NT2/D1 (cell line): ENCODE measurements around the gene RIPOR2.

Source experiments
- DNase-seq: peaks from one replicate; pipeline ENCODE4 v3.0.0-alpha.2; 2011; ENCODE audit warnings: low read depth, low spot score
- H3K27me3 ChIP-seq: 2 replicates; pipeline ENCODE4 v1.6.0; 2011; ENCODE audit warnings: mild to moderate bottlenecking; ENCODE audit not compliant: insufficient read length, insufficient read depth
- H3K36me3 ChIP-seq: 2 replicates; pipeline ENCODE4 v1.6.1; 2011; ENCODE audit warnings: mild to moderate bottlenecking, low read length, mixed read lengths; ENCODE audit not compliant: insufficient read depth, insufficient read length
- H3K4me1 ChIP-seq: 2 replicates; pipeline ENCODE4 v1.5.1; 2011; ENCODE audit not compliant: insufficient read depth, insufficient read length
- H3K4me3 ChIP-seq: 2 replicates; pipeline ENCODE4 v1.5.1; 2011; ENCODE audit warnings: low read depth; ENCODE audit not compliant: insufficient read length
- H3K9ac ChIP-seq: 2 replicates; pipeline ENCODE4 v1.6.0; 2011; ENCODE audit warnings: low read depth; ENCODE audit not compliant: insufficient read length
- H3K9me3 ChIP-seq: 2 replicates; pipeline ENCODE4 v1.5.1; 2011; ENCODE audit warnings: mild to moderate bottlenecking, low read length; ENCODE audit not compliant: insufficient read depth
- SUZ12 ChIP-seq: IDR thresholded peaks from 2 replicates; pipeline ENCODE4 v1.6.1; 2011; ENCODE audit not compliant: insufficient read length, insufficient read depth; ENCODE audit errors: extremely low read depth
- YY1 ChIP-seq: IDR thresholded peaks from 2 replicates; pipeline ENCODE4 v1.6.1; 2011; ENCODE audit not compliant: insufficient read length, insufficient read depth
- ZNF274 ChIP-seq: IDR thresholded peaks from 2 replicates; pipeline ENCODE4 v1.6.1; 2011; ENCODE audit warnings: mild to moderate bottlenecking, low read depth, low read length

RIPOR2 gene

DNA sequence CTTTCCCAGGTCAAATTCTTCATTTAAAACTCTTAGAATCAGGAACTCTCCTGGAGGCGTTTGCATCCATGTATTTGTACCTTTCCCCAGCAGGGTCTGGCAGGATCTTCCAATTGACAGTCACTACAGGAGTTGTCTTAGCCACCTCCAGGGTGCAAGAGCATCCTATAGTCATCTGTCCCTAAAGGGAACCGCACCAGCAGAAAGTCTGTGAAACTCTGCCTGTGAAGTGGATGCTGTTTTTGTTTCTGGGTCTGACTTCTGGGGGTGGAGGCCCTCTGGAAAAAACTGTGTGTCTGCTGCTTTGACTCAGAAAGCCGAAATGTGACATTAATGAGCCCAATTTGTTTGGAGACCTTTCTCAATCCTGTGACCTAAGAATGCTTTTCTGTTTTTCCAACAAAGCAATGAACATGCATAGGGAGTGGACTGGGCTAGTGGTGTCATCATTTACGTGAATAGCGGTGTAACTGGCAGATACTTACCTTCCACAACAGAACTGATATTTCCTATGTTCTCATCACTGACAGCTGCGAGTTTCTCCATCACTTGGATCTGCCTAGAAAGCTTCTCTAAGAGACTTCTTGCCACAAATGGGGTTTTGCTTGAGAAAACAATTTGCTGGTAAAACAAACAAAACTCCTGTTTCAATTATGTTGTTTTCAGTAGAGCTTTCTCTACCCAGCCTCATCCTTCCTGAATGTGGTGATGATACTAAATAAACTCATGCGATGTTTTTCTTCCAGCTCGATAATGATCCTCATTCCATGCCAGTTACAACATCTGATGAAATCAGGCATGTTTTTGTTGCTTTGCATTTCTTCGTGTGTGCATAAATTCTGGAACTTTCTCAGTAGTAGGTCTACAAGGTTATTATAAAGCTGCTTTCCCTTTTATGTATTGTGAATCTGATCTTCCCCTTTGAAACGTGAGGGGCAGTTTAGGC, 103.7 kb downstream of the RIPOR2 start:
- H3K36me3 ChIP-seq, result no peaks in the 10 kb centered on the region
- TF ChIP-seq SUZ12 (no peak), ZNF274 (no peak), YY1 (no peak)

DNA sequence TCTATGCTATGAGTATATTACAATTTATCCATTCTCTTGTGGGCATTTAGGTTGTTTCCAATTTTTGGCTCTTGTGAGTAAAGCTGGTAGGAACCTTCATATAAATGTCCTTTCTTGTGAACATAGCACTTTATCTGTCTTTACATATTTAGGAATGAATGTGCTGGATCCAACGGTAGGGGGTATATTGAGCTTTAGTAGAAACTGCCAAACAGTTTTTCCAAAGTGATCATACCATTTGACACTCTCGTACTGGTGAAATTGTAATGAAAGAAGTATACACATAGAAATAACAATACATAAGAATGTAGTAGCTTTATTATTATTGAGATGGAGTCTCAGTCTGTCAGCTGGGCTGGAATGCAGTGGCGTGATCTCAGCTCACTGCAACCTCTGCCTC, 106.1 kb downstream of the RIPOR2 start:
- Histone ChIP-seq H3K9ac (no peak overlapping the region), H3K4me1 (no peaks in the 10 kb centered on the region), H3K4me3 (no peak overlapping the region), H3K27me3 (no peaks in the 10 kb centered on the region), H3K36me3 (no peaks in the 10 kb centered on the region), H3K9me3 (no peaks in the 10 kb centered on the region)
- TF ChIP-seq YY1, result no peak
- TF ChIP-seq SUZ12, result no peak
- TF ChIP-seq ZNF274, result no peak
- DNase-seq, result no peak

More for the DNA sequence above, 103.7 kb downstream of the RIPOR2 start:
- H3K27me3 ChIP-seq, result no peaks in the 10 kb centered on the region
- DNase-seq, result no peak
- no peak overlapping the region for H3K9ac ChIP-seq
- no peak overlapping the region for H3K4me3 ChIP-seq
- no peaks in the 10 kb centered on the region for H3K9me3 ChIP-seq
- no peaks in the 10 kb centered on the region for H3K4me1 ChIP-seq

DNA sequence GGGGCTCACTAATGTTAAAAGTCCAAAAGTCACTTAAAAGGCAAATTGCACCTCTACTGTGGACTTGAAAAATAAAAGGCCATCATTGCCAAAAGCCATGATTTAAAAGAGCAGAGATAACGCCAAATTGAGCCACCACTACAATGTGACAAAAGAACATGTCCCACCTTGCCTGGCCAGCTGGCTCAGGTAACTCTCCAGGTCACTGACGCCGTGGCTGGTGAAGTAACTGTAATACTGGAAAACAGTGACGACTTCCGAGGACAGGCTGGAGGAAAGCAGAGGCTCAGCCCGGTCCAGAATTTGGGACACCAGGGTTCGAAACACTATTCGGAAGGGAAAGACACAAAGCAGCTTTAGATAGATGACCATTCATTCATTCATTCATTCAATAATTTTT, 107.8 kb downstream of the RIPOR2 start:
- Histone ChIP-seq H3K36me3 (no peaks in the 10 kb centered on the region), H3K27me3 (no peaks in the 10 kb centered on the region), H3K4me1 (no peaks in the 10 kb centered on the region), H3K4me3 (no peak overlapping the region), H3K9ac (no peak overlapping the region), H3K9me3 (no peaks in the 10 kb centered on the region)
- TF ChIP-seq SUZ12 (no peak), ZNF274 (no peak), YY1 (no peak)
- DNase-seq, result no peak

DNA sequence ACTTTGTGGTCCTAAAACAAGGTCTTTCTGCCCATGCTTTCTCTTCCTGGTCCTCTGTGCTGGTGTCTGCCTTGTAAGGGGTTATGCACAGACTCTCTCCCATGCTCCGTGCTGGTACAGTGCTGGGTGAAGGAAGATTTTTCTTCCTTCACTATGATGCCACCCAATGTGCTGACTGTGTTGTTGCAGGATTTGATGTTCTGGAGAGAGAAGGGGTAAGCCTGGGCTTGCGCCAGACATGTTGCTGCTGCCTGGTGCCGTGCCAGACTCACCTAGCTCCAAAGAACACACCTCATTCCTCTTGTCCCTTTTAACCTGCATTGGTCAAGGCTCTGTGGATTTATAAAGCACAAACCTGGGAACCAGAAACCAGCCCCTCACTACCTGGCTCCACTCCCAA, 108.6 kb downstream of the RIPOR2 start:
- H3K4me3 ChIP-seq, result no peak overlapping the region
- no peaks in the 10 kb centered on the region for H3K27me3 ChIP-seq
- no peak overlapping the region for H3K9ac ChIP-seq
- DNase-seq, result no peak
- TF ChIP-seq SUZ12, result no peak
- no peak for TF ChIP-seq ZNF274
- TF ChIP-seq YY1, result no peak
- no peaks in the 10 kb centered on the region for H3K36me3 ChIP-seq
- no peaks in the 10 kb centered on the region for H3K9me3 ChIP-seq
- no peaks in the 10 kb centered on the region for H3K4me1 ChIP-seq

DNA sequence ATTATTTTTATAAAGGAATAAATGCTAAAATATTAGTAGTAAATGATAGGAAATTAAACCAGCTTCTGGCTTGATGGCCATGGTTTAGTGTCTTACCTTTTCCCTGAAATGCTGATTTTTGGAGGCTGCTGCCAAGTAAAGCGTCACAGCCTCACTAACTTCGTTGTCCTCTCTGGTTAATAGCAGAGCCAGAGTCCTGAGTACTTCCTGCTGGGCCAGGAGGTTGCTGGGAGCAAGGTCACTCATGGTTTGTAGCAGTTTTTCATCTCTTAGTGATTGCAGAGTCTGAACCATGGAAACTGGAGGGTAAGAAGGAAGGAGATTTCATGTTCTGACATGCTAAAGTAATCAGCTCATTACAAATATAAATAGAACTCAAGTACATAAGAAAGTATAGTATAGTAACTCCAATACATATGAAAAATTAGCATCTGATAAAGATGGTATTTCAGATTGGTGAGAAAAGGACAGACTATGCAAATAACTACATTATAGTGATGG, 110.6 kb downstream of the RIPOR2 start:
- Histone ChIP-seq H3K36me3 (no peaks in the 10 kb centered on the region), H3K27me3 (no peaks in the 10 kb centered on the region), H3K4me1 (no peaks in the 10 kb centered on the region), H3K4me3 (no peak overlapping the region), H3K9me3 (no peaks in the 10 kb centered on the region), H3K9ac (no peak overlapping the region)
- no peak for DNase-seq
- TF ChIP-seq YY1, result no peak
- TF ChIP-seq ZNF274, result no peak

DNA sequence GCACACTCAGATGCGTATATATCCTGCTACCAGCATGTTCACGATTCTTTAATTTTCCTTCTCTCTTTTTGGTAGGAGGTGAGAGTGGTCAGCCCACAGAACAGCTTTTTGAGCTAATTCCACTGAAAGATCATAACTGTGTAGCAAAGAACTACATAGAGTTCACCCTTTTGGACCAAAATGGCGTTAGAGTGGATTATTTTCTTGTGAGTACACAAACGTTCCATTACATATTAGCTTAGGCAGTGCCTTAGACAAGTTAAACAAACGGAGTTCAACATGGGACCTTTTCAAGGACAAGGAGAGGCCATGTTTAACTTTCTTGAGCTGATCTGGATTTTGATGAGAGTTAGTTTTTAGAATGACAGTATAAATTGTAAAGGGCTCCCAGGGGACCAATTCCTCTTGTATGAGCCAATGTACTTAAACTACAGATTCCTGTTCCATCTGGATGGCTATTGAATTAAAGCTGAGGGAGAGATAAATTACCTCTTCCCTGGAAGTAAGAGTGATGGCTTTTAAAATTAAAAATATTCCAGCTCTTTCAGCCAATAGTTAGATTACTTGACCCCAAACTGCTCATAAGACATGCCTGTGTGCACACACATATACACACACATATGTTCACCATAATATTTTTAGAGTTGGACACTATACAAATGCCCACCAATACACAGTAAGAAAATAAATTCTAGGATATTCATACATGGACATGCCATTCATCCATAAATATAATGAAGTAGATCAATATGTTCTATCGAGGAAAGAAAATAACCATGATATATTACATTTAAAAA, 111.4 kb downstream of the RIPOR2 start:
- H3K4me1 ChIP-seq, result no peaks in the 10 kb centered on the region

DNA sequence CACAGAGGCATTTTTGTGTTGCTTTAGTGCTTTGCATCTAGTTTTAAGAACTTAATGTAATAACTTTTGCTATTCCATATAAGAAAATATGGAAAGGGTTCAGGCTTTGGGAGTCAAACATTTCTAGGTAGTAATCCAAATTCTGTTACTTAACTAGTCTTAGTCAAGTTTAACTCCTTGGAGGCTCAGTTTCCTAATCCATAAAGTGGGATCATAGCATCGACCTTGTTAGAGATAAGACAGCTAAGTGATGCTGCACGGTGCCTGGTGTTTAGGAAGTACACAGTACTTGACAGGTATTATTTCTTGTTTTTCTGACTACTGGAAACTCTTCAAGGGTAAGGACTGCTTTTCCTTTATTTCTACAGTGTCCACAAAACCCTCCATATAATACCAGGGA, 112.6 kb downstream of the RIPOR2 start:
- TF ChIP-seq SUZ12 (no peak), YY1 (no peak), ZNF274 (no peak)
- Histone ChIP-seq H3K4me1 (no peaks in the 10 kb centered on the region), H3K27me3 (no peaks in the 10 kb centered on the region), H3K9ac (no peak overlapping the region), H3K4me3 (no peak overlapping the region), H3K36me3 (no peaks in the 10 kb centered on the region), H3K9me3 (no peaks in the 10 kb centered on the region)
- DNase-seq, result no peak

More for the DNA sequence above, 111.4 kb downstream of the RIPOR2 start:
- TF ChIP-seq SUZ12 (no peak), ZNF274 (no peak), YY1 (no peak)
- Histone ChIP-seq H3K27me3 (no peaks in the 10 kb centered on the region), H3K36me3 (no peaks in the 10 kb centered on the region), H3K9me3 (no peaks in the 10 kb centered on the region), H3K4me3 (no peak overlapping the region), H3K9ac (no peak overlapping the region)
- no peak for DNase-seq
